T-cell (primary cell): ENCODE data around the gene IQCM. TPM values are rescaled to one million over a fixed set of nuclear protein-coding genes. Genes with fewer than 3 reads are reported as not detected.

Experiments
- ATAC-seq, 4 experiments: fragments of 200-7000 bp in 3 of 4; fragments of 150-1000 bp in 1 of 4; cut with Tn5 transposase; replicated peaks in 1 of 4; 1 replicate in 3 of 4; 2 replicates in 1 of 4; pipeline ENCODE4 v1.10.0; 2021; ENCODE audit warnings: moderate library complexity in 3 of 4, mild to moderate bottlenecking in 2 of 4, moderate number of reproducible peaks in 1 of 4
- CTCF ChIA-PET, 2 donors: fragments of 300-600 bp; sonication (Branson Sonifier 250); formaldehyde crosslinking; loops; one replicate each; lab custom pipeline; 2022; ENCODE audit warnings: antibody characterized with exemption in 2 of 2; lab: Charles Lee
- POLR2A ChIA-PET, 2 donors: fragments of 300-600 bp; sonication (Branson Sonifier 250); formaldehyde crosslinking; loops; one replicate each; lab custom pipeline; 2022; ENCODE audit warnings: antibody characterized with exemption in 2 of 2; lab: Charles Lee
- DNase-seq, 35 experiments: peaks; one replicate each; pipeline versions ENCODE4 v3.0.0 to v3.0.0-alpha.2; 2013 to 2023
- H3K27ac ChIP-seq: one replicate; pipeline ENCODE4 v1.5.1; 2013; ENCODE audit warnings: low read length
- H3K27me3 ChIP-seq, 2 experiments: replicated peaks in 1 of 2; 1 replicate in 1 of 2; 2 replicates in 1 of 2; pipeline versions ENCODE4 v1.6.1 to v1.7.0; 2013; ENCODE audit warnings: low read length in 1 of 2, mixed read lengths in 1 of 2; ENCODE audit not compliant: control insufficient read depth in 2 of 2, insufficient read depth in 2 of 2; ENCODE audit errors: extremely low read depth in 1 of 2
- H3K36me3 ChIP-seq, 2 donors: 1 replicate in 1 of 2; 2 replicates in 1 of 2; pipeline versions ENCODE4 v1.6.1 to v1.7.0; 2013; ENCODE audit warnings: low read length in 1 of 2; ENCODE audit not compliant: control insufficient read depth in 2 of 2, insufficient read depth in 1 of 2; ENCODE audit errors: extremely low read depth in 1 of 2
- H3K4me1 ChIP-seq, 2 experiments: 1 replicate in 1 of 2; 2 replicates in 1 of 2; pipeline versions ENCODE4 v1.6.1 to v1.7.0; 2013; ENCODE audit warnings: low read length in 2 of 2, mixed read lengths in 1 of 2; ENCODE audit not compliant: insufficient read depth in 2 of 2, control insufficient read depth in 1 of 2; ENCODE audit errors: extremely low read depth in 1 of 2
- H3K4me3 ChIP-seq, 2 donors: 1 replicate in 1 of 2; 2 replicates in 1 of 2; pipeline versions ENCODE4 v1.5.1 to v1.7.0; 2013; ENCODE audit warnings: mild to moderate bottlenecking in 2 of 2, low read length in 1 of 2, moderate library complexity in 1 of 2; ENCODE audit not compliant: control insufficient read depth in 1 of 2; ENCODE audit errors: extremely low read depth in 1 of 2
- H3K9me3 ChIP-seq: 2 replicates; pipeline ENCODE4 v1.7.0; 2013
- H3K27ac Mint-ChIP-seq, 2 donors: one replicate each; pipeline ENCODE4 v1.8.0; 2020 to 2021; ENCODE audit warnings: mild to moderate bottlenecking in 2 of 2, mixed read lengths in 2 of 2
- H3K27me3 Mint-ChIP-seq, 2 donors: one replicate each; pipeline ENCODE4 v1.8.0; 2021 to 2022; ENCODE audit warnings: mixed read lengths in 2 of 2
- H3K36me3 Mint-ChIP-seq: one replicate; pipeline ENCODE4 v1.8.0; 2021; ENCODE audit warnings: mixed read lengths
- H3K4me1 Mint-ChIP-seq, 3 donors: one replicate each; pipeline ENCODE4 v1.8.0; 2020 to 2022; ENCODE audit warnings: mixed read lengths in 3 of 3, mild to moderate bottlenecking in 1 of 3
- H3K4me3 Mint-ChIP-seq, 3 donors: one replicate each; pipeline ENCODE4 v1.8.0; 2020 to 2022; ENCODE audit warnings: mild to moderate bottlenecking in 3 of 3, mixed read lengths in 3 of 3, moderate library complexity in 3 of 3
- H3K9me3 Mint-ChIP-seq, 3 donors: one replicate each; pipeline ENCODE4 v1.8.0; 2020 to 2022; ENCODE audit warnings: mixed read lengths in 3 of 3
- WGBS: methylation state at CpG from one replicate; pipeline ENCODE4 v1.1.5; 2013; ENCODE audit warnings: missing lambda C conversion rate; ENCODE audit not compliant: insufficient coverage; 5-methylcytosine and 5-hydroxymethylcytosine counted together
- total RNA-seq, 35 experiments: library from RNA in 6 of 35; stranded (reverse) in 6 of 35; fragments of 120-200 nt in 1 of 35; gene quantifications; one replicate each; pipeline versions ENCODE4 v1.2.1 to v1.2.4 and lab custom pipeline; 2013 to 2026

IQCM gene
- total RNA-seq, 5 donors from 2014 or later (not counting 1 experiment from before 2014, with no cell fraction given), result not detected

GRCh38 chr4:149701435-149702156 lies 114.0 kb downstream of the IQCM start:
- H3K27me3 Mint-ChIP-seq, result no peaks in the 10 kb centered on the region
- H3K36me3 Mint-ChIP-seq, result no peaks in the 10 kb centered on the region
- H3K27ac Mint-ChIP-seq, result no peak overlapping the region
- H3K4me3 ChIP-seq, result no peak overlapping the region
- no peaks in the 10 kb centered on the region for H3K4me1 ChIP-seq
- POLR2A ChIA-PET, result no interaction called here
- H3K9me3 ChIP-seq, result no peaks in the 10 kb centered on the region
- no peak overlapping the region for H3K4me3 Mint-ChIP-seq
- CTCF ChIA-PET, result interaction anchor here in 1 of 2 donors (0.6 kb wide), 1 partner anchor 468 kb away, joined by 3 read pairs; no protein-coding TSS in a partner anchor
- H3K9me3 Mint-ChIP-seq, result peaks cover 0 to 6% (median 0%) of the 10 kb centered on the region in 3 donors
- WGBS, result no CpG with 5 or more reads among the region's 2 CpGs
- no peak overlapping the region for H3K27ac ChIP-seq
- H3K36me3 ChIP-seq, result no peaks in the 10 kb centered on the region
- H3K27me3 ChIP-seq, result no peaks in the 10 kb centered on the region
- ATAC-seq (no peak), DNase-seq (no peak)
- no peaks in the 10 kb centered on the region for H3K4me1 Mint-ChIP-seq

GRCh38 chr4:149700272-149700671 lies 115.4 kb downstream of the IQCM start:
- ChIA-PET CTCF (no interaction called here), POLR2A (no interaction called here)
- Mint-ChIP-seq H3K4me3 (no peak overlapping the region), H3K27ac (no peak overlapping the region), H3K36me3 (no peaks in the 10 kb centered on the region), H3K9me3 (peaks cover 0 to 6% (median 0%) of the 10 kb centered on the region in 3 donors), H3K4me1 (no peaks in the 10 kb centered on the region), H3K27me3 (no peaks in the 10 kb centered on the region)
- 81% methylated on average over 3 of the region's 3 CpGs for WGBS
- Histone ChIP-seq H3K4me1 (no peaks in the 10 kb centered on the region), H3K9me3 (no peaks in the 10 kb centered on the region), H3K36me3 (no peaks in the 10 kb centered on the region), H3K27ac (no peak overlapping the region), H3K4me3 (no peak overlapping the region), H3K27me3 (no peaks in the 10 kb centered on the region)
- DNase-seq, result no peak
- no peak for ATAC-seq

GRCh38 chr4:149699642-149700041 lies 116.0 kb downstream of the IQCM start:
- WGBS, result no CpG with 5 or more reads among the region's 2 CpGs

DNA sequence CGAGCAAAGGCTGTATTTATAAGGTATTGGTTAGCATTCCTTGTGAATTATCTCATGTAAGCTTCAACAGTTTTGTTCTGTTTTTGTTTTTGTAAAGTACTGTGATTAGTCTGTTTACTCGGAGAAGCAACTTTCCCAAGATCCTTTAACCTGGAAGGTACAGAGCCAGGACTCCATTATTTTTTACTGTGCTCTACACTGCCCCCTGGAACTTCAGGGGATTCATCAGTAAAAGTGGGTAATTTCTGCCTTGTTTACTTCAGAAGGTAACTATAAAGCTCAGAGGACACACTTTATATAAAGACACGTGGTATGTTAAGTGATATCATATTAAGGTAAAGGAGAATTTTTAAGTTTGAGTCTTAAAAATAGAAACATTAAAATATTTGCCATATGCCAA lies 124.9 kb downstream of the IQCM start:
- no peaks in the 10 kb centered on the region for H3K36me3 ChIP-seq
- no peaks in the 10 kb centered on the region for H3K4me1 ChIP-seq
- no peak overlapping the region for H3K27ac Mint-ChIP-seq
- no peaks in the 10 kb centered on the region for H3K4me1 Mint-ChIP-seq
- H3K27me3 Mint-ChIP-seq, result no peaks in the 10 kb centered on the region
- DNase-seq (no peak), ATAC-seq (no peak)
- 80% methylated on average over 1 of the region's 3 CpGs for WGBS
- no peaks in the 10 kb centered on the region for H3K9me3 ChIP-seq
- no peak overlapping the region for H3K27ac ChIP-seq
- no peaks in the 10 kb centered on the region for H3K27me3 ChIP-seq
- peaks cover 3 to 13% (median 13%) of the 10 kb centered on the region in 3 donors for H3K9me3 Mint-ChIP-seq
- ChIA-PET CTCF (no interaction called here), POLR2A (no interaction called here)
- no peak overlapping the region for H3K4me3 Mint-ChIP-seq
- no peaks in the 10 kb centered on the region for H3K36me3 Mint-ChIP-seq
- H3K4me3 ChIP-seq, result no peak overlapping the region

More at GRCh38 chr4:149699642-149700041, 116.0 kb downstream of the IQCM start:
- Histone ChIP-seq H3K4me3 (no peak overlapping the region), H3K27me3 (no peaks in the 10 kb centered on the region), H3K4me1 (no peaks in the 10 kb centered on the region), H3K9me3 (no peaks in the 10 kb centered on the region), H3K27ac (no peak overlapping the region), H3K36me3 (no peaks in the 10 kb centered on the region)
- H3K4me1 Mint-ChIP-seq, result no peaks in the 10 kb centered on the region
- ChIA-PET POLR2A (no interaction called here), CTCF (interaction anchor here in 1 of 2 donors (0.7 kb wide), 1 partner anchor 434 kb away, joined by 4 read pairs; no protein-coding TSS in a partner anchor)
- H3K36me3 Mint-ChIP-seq, result no peaks in the 10 kb centered on the region
- peaks cover 0 to 6% (median 0%) of the 10 kb centered on the region in 3 donors for H3K9me3 Mint-ChIP-seq
- H3K27me3 Mint-ChIP-seq, result no peaks in the 10 kb centered on the region
- DNase-seq, result no peak
- no peak for ATAC-seq
- no peak overlapping the region for H3K4me3 Mint-ChIP-seq
- H3K27ac Mint-ChIP-seq, result no peak overlapping the region

GRCh38 chr4:149684516-149684915 lies 131.1 kb downstream of the IQCM start:
- H3K27ac Mint-ChIP-seq, result no peak overlapping the region
- Histone ChIP-seq H3K27ac (no peak overlapping the region), H3K4me3 (no peak overlapping the region), H3K36me3 (no peaks in the 10 kb centered on the region), H3K27me3 (no peaks in the 10 kb centered on the region), H3K9me3 (no peaks in the 10 kb centered on the region), H3K4me1 (no peaks in the 10 kb centered on the region)
- no peaks in the 10 kb centered on the region for H3K4me1 Mint-ChIP-seq
- H3K36me3 Mint-ChIP-seq, result no peaks in the 10 kb centered on the region
- H3K9me3 Mint-ChIP-seq, result peaks cover 2 to 10% (median 3%) of the 10 kb centered on the region in 3 donors
- CTCF ChIA-PET, result no interaction called here
- POLR2A ChIA-PET, result no interaction called here
- H3K4me3 Mint-ChIP-seq, result no peak overlapping the region
- no peaks in the 10 kb centered on the region for H3K27me3 Mint-ChIP-seq
- DNase-seq, result no peak
- WGBS, result no CpG with 5 or more reads among the region's 2 CpGs
- no peak for ATAC-seq

- no peak for ATAC-seq
- CTCF ChIA-PET, result no interaction called here
These were observed 139.6 kb downstream of the IQCM start for GRCh38 chr4:149676076-149676475.

More at GRCh38 chr4:149676076-149676475, 139.6 kb downstream of the IQCM start:
- no peak overlapping the region for H3K4me3 ChIP-seq
- H3K4me1 ChIP-seq, result no peaks in the 10 kb centered on the region
- Mint-ChIP-seq H3K27ac (no peak overlapping the region), H3K9me3 (peaks cover 12 to 37% (median 26%) of the 10 kb centered on the region in 3 donors), H3K4me1 (no peaks in the 10 kb centered on the region), H3K4me3 (no peak overlapping the region), H3K36me3 (no peaks in the 10 kb centered on the region), H3K27me3 (no peaks in the 10 kb centered on the region)
- POLR2A ChIA-PET, result no interaction called here
- no peak for DNase-seq
- H3K27me3 ChIP-seq, result no peaks in the 10 kb centered on the region
- no peaks in the 10 kb centered on the region for H3K36me3 ChIP-seq
- H3K9me3 ChIP-seq, result no peaks in the 10 kb centered on the region
- no peak overlapping the region for H3K27ac ChIP-seq
- no CpG with 5 or more reads among the region's 3 CpGs for WGBS
